ENCODE results near the gene PIK3R6.
"Not testable (repeated sequence)": the region's sequence is repeated elsewhere in the genome, so short reads cannot be mapped to it uniquely, and the experiment has no call there.

PIK3R6 gene

DNA sequence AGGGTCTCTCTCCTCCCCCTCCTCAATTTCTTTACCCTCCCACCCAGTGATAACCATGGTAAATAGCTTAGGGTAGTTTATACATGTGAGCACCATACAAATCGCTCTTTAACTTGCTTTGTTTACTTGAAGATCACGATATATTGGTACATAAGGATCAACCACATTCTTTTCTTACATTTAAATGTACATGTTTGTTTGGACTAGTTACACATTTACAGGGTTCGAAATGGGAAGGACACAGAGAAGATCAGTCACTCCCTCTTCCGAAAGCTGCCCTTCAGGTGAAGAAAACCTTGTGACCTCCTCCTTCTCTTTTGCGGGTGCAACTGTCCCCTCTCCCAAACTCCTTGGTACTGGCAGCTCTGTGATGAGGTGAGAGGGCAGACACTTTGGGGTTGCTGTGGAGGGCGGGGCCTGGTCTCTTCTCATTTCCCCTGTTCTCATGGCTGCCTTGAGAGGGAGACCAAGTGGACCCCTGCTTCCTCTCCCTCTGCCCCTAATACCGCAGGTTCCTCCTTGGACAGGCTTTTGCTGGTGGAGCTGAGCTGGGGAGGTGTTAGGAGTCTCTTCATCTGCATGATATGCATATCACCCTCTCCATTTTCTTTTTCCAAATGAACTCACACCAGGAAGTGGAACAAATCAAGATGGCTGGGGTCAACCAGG lies 4.7 kb upstream of the PIK3R6 start:
- no peak for DNase-seq

DNA sequence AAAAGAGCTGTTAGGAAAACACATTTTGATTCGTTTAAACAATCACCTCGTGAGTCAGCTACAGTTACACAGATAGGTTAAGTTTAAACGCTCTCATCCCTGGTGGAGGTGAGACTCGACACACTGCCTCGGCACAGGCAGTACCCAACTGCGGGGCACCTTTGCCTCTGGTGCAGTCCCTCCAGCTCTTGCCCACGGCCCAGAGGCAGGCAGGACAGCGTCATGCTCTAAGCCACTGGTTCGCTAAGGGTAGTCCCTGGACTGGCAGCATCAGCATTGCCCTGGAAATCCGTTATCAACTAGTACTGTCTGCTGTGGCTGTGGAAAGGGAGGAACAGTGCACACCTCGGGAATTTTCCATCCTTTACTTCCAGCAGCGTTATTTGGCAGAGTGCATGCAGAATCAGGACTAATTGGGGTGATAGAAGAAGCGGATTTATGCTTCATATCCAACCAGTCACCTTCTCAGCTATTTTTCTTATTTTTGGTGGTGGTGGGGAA lies 3.7 kb upstream of the PIK3R6 start:
- no peak for DNase-seq

DNA sequence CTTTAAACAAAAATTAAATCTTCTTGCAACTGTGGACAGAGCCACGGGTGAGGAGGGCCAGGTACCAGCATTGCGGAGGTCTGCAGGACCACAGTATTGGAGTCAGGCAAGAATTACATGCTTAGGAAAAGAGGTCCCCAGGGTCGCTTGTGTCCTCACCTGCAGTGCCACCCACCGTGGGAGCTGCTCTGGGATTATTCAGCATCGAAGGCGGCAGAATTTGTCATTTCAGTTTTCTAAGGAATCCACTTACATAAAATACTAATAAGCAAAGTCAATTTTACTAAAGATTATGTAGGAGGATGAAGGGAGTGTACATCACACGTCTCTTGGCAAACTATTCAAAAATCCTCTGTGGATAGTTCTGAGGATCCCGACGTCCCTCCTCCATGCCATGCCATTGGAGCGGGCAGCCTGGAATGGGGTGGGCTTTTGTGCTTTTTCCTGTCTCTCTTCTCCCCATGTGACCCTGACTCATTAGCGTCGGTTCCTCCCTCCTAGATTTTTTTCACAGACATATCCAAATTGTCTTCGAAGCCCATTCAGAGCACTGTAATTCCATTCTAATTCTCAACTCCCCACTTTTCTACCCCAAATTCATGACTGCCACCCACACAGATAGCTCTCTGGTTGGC lies 3.0 kb upstream of the PIK3R6 start:
- no peak for DNase-seq

DNA sequence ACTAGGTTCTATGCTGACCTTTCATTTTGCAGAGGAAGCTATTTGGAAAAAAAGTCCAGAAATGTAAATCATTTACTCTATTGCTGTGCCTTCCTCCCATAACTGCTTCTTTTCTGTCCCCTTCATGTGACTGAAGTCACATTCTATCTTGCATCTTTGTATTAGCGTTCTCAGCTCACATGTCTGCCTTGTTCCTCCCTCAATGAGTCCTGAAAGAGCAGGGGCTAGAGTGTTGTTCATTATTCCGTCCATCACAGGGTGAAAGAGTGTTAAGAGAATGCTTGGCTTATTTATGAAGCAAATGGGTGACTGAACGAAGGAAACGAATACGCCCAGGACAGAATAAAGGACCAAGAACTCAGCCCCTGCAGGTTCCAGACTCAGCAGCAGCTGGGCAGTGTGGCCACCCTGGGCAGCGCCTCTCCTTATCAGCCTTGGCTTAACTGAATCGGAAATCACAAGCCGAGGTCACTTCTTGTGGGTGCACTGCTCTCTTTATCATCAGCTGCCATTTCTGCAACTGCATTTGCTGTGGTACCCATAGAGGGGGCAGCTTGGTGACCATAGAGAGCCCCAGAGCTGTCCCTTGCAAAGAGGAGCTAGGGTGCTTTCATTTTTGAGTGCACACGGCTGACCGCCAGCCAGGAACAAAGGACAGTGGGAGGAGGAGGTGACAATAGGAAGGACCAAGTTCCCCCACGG lies 1.8 kb upstream of the PIK3R6 start:
- DNase-seq = no peak

DNA sequence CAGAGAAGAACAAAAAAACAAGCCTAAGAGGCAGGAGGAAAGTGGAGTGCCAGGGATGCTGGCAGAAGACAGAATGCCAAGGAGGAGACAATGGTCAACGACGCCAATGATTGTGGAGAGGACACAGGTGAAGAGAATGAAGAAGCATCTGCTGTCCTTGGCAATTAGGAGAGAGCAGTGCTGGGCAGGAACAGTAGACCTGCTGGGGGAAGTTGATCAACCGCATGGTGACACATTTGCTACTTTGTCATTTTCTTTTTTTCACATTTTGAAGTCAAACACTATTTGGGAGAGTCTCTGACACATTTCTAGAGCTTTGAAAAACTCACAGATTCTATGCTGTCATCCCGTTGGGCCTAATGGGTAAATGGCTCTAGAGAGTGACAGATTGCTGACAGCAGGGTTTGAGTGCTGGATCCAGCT lies 1.1 kb upstream of the PIK3R6 start:
- DNase-seq = no peak

DNA sequence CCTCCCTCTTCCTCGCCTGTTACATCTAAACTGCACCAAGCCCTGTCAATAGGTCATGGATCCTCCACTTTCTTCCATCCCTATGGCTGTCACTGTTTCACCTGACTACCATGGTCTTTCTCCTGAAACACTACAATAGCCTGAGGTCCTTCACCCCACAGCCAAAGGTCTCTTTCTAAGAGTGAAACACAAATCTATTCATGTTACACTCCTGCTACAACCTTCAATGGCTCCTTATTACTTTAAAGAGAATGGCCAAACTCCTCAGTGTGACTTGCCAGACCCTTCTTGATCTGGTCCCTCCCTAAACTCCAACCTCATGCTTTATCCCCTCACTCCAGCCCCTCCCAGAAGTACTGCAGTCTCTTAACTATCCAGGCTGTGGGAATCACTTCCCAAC lies 618 bp upstream of the PIK3R6 start:
- no peak for DNase-seq

DNA sequence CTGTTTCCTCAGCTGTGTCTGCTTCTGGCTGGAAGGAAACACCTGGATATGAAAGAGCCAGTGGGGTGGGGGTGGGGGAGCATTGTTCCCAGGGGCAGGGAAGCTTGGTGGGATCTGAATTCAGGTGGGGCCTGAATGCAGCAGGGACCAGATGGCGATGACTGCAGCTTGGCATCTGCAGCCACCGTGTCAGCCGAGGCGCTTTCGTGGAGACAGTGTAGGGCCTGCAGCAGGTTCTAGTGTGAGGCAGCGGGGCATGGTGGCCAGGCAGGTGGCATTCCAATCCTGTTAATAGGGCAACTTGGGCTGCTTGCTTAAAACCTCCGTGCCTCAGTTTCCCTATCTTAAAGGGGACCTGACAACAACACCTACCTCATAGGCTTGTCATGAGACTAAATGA lies 1.7 kb downstream of the PIK3R6 start:
- no peak for DNase-seq

DNA sequence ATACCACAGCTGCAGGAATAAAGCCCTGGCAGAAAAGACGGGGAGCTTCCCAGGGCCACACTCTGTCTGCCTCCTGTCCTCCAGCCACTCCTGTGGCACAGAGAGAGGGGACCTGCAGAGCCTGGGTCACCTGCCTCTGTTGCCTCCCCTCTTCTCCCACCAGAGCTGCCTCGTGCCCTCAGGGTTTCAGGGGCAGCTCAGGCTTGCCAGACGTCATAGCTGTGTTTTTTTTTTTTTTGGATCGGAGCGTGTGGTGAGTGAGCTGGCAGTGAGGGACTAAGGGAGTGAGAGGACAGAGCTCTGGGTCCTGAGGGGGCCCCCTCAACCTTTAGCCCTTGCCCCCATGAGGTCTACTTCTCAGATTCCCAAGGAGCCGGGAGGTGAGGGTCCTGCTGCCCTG lies 2.1 kb downstream of the PIK3R6 start:
- no peak for DNase-seq

DNA sequence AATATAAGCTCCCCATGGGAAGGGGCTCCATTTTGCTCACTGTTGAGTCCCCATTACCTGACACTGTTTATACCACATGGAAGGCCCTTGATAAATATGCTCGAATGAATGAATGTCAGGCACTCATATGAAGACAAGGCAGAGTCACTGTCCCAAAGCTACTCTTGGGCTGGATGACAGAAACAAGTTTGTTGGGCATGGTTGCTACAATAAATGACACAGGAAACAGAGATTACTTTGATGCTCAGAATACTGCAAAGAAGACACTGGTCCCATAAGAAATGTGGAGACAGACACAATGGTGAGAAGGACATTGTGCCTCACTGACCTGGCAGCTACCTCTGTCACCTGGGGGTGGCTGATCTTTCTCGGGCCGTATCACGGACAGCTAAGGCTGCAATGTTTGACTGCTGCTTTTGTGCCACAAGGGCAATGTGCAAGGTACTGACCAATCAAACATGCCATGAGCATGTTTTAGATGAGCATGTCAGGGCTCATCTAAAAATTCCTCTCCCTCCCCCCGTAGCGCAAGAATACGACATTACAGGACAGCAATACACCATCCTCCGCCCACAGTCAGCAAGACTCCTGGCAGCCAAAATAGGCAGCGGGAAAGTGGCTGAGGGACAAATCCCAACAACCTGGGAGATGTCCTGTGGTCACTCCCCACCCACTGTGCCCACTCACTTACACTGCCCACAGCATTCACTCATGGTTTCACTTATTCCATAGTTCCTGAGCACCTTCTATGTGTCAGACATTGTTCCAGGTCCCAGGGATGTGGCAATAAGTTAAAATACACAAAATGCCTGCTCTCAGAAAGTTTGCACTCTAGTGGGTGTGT lies 5.0 kb downstream of the PIK3R6 start:
- no peak for DNase-seq

DNA sequence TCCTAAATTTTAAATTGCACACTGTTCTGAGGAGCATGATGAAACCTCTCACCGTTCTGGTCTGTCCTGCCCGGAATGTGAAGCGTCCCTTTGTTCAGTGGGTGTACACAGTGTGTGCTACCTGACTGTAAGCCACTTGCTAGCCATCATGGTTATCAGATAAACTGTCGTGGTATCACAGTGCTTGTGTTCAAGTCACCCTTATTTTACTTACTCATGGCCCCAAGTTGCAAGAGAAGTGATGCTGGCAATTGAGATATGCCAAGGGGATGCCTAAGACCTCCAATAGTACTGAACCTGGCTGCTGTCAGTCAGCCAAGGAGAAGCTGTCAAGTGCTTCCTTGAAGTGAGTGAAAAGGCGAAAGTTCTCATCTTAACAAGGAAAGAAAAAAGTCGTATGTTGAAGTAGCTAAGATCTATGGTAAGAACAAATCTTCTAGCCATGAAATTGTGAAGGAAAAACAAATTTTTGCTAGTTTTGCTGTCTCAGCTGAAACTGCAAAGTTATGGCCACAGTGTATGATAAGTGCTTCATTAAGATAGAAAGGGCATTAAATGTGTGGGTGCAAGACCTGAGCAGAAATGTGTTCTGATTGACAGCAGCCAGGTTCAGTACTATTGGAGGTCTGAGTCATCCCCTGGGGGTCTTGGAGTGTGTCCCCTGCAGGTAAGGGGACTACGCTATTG lies 5.8 kb downstream of the PIK3R6 start:
- DNase-seq = no peak

DNA sequence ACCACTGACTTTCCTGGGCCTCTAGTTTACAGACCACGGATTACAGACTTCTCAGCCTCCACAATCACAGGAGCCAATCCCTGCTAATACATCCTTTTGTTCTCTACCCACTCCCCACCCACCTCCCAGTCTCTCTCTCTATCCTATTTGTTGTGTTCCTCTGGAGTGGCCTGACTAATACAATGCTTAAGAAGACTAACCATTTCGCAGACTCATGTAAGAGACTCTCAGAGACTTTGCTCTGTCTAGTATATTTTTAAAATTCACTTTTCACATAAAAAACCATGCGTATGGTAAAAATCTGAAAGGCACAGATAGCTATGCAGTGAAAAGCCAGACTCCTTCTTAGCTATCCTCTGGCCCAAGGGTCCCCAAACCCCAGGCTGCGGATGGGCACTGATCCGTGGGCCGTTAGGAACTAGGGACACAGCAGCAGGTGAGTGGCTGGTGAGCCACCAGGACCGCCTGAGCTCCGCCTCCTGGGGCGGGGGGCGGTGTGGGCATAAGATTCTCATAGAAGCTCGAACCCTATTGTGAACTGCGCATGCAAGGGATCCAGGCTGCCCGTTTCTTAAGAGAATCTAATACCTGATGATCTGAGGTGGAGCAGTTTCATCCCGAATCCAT lies 7.6 kb downstream of the PIK3R6 start:
- no peak for DNase-seq

DNA sequence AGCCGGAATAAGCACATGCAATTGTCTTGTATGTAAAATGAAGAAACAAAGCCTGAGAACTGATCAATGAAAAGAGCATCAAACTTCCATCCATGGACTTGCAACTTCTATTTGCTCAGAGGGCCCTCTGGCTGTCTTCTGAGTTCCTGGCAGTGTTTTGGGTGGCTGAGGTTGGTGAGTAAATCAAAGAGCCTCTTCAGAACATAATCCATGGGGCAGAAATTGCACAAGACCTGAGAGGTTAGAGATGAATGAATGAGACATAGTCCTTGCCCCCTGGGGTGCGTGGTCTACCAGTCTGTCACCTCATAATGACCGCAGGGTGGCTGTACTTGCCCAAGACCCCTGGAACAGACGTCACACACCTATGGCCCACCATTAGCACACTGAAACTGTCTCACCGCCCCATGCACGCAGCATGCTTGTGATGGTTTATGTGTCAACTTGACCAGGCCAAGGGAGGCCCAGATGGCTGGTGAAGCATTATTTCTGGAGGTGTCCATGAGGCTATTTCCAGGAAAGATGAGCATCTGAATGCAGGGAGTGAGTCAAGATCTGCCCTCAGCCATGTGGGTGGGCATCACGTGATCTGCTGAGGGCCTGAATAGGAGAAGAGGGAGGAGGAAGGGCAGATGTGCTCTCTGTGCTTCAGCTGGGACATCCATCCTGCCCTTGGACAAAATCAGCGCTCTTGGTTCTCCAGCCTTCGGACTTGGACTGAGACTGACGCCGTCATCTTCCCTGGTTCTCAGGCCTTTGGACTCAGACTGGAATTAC lies 8.3 kb downstream of the PIK3R6 start:
- DNase-seq = no peak

DNA sequence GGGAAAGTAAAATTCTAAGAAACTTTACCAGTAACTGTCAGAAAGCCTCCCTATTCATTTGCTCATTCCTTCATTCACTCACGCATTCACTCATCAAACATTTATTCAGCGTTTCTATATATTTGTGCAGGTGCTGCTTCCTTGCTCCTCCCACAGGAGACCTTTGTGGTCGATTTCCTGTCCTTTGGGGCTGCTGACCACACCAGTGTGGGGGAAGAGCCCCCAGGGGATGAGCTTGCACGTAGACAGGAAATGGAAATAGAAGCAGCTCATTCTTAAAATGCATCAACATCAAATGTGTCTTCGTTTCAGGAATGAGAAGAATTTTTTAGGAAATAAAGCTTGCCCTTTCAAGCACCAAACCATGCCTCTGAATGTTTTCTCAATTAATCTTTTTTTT lies 9.6 kb downstream of the PIK3R6 start:
- DNase-seq = no peak

DNA sequence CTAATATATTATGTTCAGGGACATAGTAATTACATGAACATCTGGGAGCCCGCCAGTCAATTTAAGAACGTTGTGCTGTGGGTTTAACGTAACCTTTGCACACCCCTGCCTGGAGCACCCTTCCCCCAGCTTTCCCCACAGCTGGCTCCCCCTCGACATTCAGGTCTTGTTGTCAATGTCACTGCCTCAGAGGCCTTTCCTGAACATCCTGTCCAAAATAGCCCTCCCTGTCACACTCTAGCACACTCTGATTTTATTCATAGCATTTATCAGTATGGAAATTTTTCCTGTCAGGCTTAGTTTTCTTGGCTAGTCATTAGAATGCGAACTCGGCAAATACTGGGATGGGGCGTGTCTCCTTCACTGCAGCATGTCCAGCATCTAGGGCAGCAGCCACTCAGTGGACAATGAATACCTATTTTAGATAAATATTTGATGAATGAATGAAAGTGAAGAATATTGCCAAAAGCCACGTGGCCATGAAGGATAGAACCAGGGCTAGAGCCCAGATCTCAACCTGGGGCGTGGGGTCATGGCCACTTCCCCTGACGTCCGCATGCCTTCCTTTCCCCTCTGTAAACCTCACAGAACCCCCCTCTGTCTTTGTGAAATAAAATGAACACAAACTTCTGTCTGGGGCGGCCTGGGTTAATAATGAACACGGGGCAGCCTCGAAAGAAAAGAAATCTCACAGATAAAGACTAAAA lies 10.5 kb downstream of the PIK3R6 start:
- no peak for DNase-seq

DNA sequence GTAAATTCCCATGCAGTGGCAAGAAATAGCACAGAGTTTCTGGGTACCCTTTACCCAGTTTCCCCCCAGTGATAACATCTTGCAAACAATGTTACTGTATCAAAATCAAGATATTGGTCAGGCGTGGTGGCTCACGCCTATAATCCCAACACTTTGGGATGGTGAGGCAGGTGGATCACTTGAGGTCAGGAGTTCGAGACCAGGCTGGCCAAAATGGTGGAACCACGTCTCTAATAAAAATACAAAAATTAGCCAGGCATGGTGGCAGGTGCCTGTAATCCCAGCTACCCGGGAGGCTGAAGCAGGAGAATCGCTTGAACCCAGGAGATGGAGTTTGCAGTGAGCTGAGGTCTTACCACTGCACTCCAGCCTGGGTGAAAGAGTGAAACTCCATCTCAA lies 11.3 kb downstream of the PIK3R6 start:
- not testable (repeated sequence) for DNase-seq

DNA sequence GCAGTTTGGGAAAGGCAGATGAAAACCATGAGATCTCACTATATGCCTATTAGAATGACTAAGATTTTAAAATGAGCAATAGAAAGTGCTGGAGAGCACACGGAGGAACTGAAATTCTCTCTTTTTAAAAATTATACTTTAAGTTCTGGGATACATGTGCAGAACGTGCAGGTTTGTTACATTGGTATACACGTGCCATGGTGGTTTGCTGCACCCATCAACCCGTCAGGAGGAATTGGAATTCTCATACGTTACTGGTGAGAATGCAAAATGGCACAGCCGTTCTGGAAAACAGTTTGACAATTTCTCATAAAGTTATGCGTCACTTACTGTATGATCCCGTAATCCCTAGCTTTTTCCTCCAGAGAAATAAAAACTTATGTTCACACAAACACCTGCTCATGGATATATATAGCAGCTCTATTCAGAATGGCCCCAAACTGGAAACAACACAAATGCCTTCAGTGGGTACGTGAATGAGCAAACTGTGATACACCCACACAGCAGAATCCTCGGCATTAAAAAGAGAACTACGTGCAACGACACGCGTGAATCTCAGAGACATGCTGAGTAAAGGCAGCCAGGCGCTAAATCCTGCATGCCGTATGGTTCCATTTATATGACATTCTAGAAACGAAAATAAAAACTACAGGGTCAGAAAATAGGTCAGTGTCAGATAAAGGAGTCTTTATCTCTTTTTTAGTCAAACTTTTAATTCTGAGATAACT lies 11.8 kb downstream of the PIK3R6 start:
- no peak for DNase-seq

DNA sequence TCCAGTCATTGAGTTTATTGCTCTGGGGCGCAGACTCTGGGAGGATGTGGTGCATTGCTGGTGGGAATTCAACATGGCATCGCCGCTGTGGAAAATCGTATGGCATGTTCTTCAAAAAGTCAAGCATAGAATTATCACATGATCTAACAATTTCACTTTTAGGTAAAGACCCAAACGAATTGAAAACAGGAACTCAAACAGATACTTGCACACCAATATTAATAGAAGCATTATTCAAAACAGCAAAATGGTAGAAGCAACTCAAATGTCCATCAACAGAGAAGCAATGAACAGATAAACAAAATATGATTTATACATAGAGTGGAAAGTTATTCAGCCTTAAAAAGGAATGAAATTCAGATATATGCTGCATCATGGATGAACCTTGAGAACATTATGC lies 15.9 kb downstream of the PIK3R6 start:
- DNase-seq = no peak

DNA sequence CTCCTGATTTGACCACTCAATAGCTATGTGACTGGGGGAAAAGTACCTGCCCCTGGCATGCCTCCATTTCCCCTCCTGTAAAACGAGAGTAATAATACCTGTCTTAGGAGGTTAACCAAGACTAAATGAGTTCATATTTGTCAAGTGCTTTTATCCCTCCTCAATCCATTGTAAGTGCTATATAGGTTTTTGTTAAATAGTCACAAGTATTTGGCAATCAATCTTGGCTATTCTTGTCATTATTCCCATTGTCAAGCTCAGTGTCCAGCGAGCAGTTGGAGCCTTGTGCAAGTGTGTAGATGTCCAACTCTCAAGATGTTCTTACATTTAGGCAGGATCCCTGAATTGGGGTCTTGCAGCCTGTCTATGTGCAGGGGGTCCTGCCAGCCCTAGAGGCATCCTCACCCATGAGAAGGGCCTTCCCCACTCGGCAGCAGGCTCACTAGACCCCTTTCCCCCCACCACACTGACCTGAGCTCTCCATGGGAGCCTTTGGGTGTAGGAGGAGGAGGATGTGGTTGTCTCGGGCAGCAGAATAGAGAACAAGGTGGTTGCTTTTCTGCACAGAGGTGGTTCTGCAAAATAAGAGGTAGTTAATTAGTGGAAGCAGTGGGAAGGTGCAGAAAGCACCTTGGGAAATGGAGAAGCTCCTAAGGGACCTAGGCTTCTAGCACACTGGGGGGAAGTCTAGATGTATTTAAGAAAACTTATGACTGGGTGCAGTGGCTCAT lies 18.0 kb downstream of the PIK3R6 start:
- DNase-seq = no peak

DNA sequence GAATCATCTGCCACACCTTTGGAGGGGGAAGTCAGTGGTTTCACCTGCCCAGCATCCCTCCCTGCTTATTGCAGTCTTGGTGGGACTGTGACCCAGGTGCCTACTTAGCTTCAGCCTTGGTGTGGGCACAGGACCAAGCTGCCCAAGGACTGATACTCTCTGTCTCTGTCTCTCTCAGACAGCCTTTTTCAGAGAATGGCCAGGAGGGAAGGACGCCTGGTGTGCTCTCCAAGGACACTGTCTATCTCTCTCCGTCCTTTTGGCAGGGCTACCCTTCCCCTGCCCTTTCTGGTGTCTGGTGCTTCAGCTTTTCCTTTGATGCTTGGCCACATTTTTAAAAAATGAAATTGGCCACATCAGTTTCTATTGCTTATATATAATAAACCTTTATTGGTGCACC lies 19.6 kb downstream of the PIK3R6 start:
- no peak for DNase-seq

Measured in activated naive CD4-positive, alpha-beta T cell treated with Interleukin-2 at 50 U/mL for 16 hours (primary cell).